ENCODE results near the gene HAPSTR1. TPM values are rescaled to one million over a fixed set of nuclear protein-coding genes. Genes with fewer than 3 reads are reported as not detected.

HAPSTR1 gene
- total RNA-seq, 1 donor = 93.4 TPM

DNA sequence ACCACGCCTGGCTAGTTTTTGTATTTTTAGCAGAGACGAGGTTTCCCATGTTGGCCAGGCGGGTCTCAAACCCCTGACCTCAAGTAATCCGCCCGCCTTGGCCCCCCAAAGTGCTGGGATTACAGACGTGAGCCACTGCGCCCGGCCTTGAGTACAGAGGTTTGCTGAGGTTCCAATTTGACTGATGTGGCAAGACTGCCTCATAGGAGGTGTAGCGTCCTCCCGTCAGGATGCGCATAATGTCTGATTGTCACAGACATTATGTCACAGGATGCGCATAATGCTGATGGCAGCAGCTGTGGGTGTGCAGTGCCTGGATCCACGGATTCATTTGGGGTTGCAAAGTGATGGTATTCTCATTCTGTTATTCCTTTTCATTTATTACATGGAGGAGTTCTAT, 45.2 kb downstream of the HAPSTR1 start:
- no peak overlapping the region for H3K27ac ChIP-seq (ENCODE audit: low read depth, low read length)

DNA sequence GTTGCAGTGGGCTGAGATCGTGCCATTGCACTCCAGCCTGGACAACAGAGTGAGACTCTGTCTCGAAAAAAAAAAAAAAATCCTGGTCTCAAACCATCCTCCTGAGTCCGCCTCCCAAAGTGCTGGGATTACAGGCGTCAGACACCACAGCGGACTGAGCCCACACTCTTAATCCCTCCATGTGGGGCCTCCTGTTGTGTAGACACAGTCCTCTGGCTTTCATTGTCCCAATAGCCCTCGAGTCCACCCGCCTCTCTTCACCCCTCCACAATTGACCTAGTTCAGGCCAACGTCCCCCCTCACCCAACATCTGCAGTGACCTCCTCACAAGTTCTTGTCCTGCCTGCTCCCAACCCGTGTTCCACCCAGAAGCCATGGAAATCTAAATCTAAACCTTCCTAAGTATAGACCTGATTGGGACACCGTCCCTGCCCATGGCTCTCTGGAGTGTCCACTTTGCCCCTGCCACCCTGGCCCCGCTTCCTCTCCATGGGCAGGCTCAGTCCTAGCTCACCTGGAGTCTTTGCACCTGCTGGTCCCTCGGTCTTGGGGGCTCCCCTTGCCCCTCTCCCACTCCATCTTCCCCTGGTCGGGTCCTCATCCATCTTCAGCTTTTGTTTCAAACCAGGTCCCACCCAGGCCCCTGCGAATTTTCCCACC, 46.7 kb downstream of the HAPSTR1 start:
- TF ChIP-seq, protein P1, sequence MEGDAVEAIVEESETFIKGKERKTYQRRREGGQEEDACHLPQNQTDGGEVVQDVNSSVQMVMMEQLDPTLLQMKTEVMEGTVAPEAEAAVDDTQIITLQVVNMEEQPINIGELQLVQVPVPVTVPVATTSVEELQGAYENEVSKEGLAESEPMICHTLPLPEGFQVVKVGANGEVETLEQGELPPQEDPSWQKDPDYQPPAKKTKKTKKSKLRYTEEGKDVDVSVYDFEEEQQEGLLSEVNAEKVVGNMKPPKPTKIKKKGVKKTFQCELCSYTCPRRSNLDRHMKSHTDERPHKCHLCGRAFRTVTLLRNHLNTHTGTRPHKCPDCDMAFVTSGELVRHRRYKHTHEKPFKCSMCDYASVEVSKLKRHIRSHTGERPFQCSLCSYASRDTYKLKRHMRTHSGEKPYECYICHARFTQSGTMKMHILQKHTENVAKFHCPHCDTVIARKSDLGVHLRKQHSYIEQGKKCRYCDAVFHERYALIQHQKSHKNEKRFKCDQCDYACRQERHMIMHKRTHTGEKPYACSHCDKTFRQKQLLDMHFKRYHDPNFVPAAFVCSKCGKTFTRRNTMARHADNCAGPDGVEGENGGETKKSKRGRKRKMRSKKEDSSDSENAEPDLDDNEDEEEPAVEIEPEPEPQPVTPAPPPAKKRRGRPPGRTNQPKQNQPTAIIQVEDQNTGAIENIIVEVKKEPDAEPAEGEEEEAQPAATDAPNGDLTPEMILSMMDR (IDR thresholded peaks at IDR 0.05; ENCODE audit: extremely low read depth, low read depth, low read length) = no peak
- Histone ChIP-seq H3K27me3 (ENCODE audit: insufficient read depth, low read length) (no peaks in the 10 kb centered on the region), H3K79me2 (ENCODE audit: insufficient read depth, low read length) (no peaks in the 10 kb centered on the region), H3K9me3 (ENCODE audit: low read depth, low read length) (no peaks in the 10 kb centered on the region), H3K4me1 (ENCODE audit: insufficient read depth, low read length) (peaks cover 3% of the 10 kb centered on the region), H4K20me1 (ENCODE audit: insufficient read depth, low read length) (peaks cover 11% of the 10 kb centered on the region), H2AFZ (ENCODE audit: low read length) (no peak overlapping the region), H3K36me3 (ENCODE audit: insufficient read depth, low read length) (no peaks in the 10 kb centered on the region), H3K4me2 (ENCODE audit: insufficient read depth, low read length) (no peak overlapping the region), H3K27ac (ENCODE audit: low read depth, low read length) (no peak overlapping the region), H3K4me3 (ENCODE audit: insufficient read depth, low read length) (no peak overlapping the region)
- DNase-seq (ENCODE audit: insufficient read length, low spot score, missing footprints) = no peak

More for the DNA sequence above, 45.2 kb downstream of the HAPSTR1 start:
- peaks cover 11% of the 10 kb centered on the region for H4K20me1 ChIP-seq (ENCODE audit: insufficient read depth, low read length)
- no peak for DNase-seq (ENCODE audit: insufficient read length, low spot score, missing footprints)
- peaks cover 3% of the 10 kb centered on the region for H3K4me1 ChIP-seq (ENCODE audit: insufficient read depth, low read length)
- no peaks in the 10 kb centered on the region for H3K79me2 ChIP-seq (ENCODE audit: insufficient read depth, low read length)
- no peaks in the 10 kb centered on the region for H3K36me3 ChIP-seq (ENCODE audit: insufficient read depth, low read length)
- no peaks in the 10 kb centered on the region for H3K9me3 ChIP-seq (ENCODE audit: low read depth, low read length)
- H3K4me2 ChIP-seq (ENCODE audit: insufficient read depth, low read length) = no peak overlapping the region
- H3K27me3 ChIP-seq (ENCODE audit: insufficient read depth, low read length) = no peaks in the 10 kb centered on the region
- TF ChIP-seq, protein P1 (IDR thresholded peaks at IDR 0.05; ENCODE audit: extremely low read depth, low read depth, low read length) = no peak
- H3K4me3 ChIP-seq (ENCODE audit: insufficient read depth, low read length) = no peak overlapping the region
- H2AFZ ChIP-seq (ENCODE audit: low read length) = no peak overlapping the region

DNA sequence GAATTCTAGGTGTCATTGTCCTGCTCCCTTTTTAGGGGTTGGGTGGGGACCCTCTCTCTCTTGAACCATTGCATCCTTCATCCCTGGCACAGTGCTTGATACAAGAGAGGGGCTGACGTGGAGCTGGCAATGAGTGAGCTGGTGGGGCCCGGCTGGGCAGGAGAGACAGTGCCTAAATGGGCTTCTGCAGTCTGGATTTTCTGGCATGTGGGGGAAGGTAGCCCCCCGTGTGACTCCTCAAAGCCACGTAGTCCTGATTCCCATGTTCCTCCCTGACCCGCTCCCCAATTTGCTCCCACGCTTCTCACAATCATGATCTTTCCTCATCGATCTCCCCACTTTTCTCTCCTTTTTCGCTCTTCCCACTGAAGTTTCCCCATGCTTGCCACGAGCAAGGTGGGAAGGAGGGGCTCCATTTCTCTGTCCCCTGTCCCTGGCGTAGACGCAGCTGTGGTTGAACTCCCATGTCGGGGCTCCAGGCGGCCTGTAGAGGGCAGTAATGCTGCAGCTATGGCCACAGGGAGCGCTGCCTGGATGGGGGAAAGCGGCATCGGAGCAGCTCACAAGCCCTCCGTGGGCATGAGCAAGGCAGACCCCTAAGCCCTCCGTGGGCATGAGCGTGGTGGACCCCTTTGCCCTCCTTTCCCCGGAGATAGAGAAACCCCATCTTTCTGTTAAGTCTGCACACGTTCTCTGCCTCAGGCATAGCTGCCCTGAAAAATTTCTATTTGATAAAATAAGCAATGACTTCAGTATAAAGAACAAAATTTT, 47.5 kb downstream of the HAPSTR1 start:
- TF ChIP-seq, protein P1 (IDR thresholded peaks at IDR 0.05; ENCODE audit: extremely low read depth, low read depth, low read length) = peak; percentile 85
- no peak overlapping the region for H2AFZ ChIP-seq (ENCODE audit: low read length)
- peak overlapping the region; percentile 72 for H3K4me2 ChIP-seq (ENCODE audit: insufficient read depth, low read length)

DNA sequence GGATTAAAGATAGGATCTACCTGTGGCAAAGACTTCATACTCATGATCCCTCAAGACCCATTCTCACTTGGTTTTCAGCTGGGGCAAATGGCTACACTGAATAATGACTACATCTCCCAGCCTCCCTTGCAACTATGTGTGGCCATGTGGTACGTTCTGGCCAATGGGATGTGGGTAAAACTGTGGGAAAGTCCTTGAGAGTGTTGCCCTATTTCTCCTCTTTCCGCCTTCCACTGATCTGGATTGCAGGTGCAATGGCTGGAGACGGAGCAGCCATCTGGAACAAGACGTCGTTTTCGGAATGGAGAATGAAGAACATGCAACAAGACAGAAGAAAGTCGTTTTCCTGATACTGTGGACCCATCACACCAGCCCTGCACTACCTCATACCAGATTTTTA, 48.5 kb downstream of the HAPSTR1 start:
- no peak overlapping the region for H2AFZ ChIP-seq (ENCODE audit: low read length)
- no peaks in the 10 kb centered on the region for H3K79me2 ChIP-seq (ENCODE audit: insufficient read depth, low read length)
- TF ChIP-seq, protein P1 (IDR thresholded peaks at IDR 0.05; ENCODE audit: extremely low read depth, low read depth, low read length) = no peak
- H3K9me3 ChIP-seq (ENCODE audit: low read depth, low read length) = no peaks in the 10 kb centered on the region
- DNase-seq (ENCODE audit: insufficient read length, low spot score, missing footprints) = no peak
- no peaks in the 10 kb centered on the region for H3K27me3 ChIP-seq (ENCODE audit: insufficient read depth, low read length)
- no peak overlapping the region for H3K27ac ChIP-seq (ENCODE audit: low read depth, low read length)
- H3K4me3 ChIP-seq (ENCODE audit: insufficient read depth, low read length) = no peak overlapping the region
- H3K4me2 ChIP-seq (ENCODE audit: insufficient read depth, low read length) = no peak overlapping the region
- H4K20me1 ChIP-seq (ENCODE audit: insufficient read depth, low read length) = peaks cover 11% of the 10 kb centered on the region
- peaks cover 3% of the 10 kb centered on the region for H3K4me1 ChIP-seq (ENCODE audit: insufficient read depth, low read length)
- H3K36me3 ChIP-seq (ENCODE audit: insufficient read depth, low read length) = no peaks in the 10 kb centered on the region

More for the DNA sequence above, 47.5 kb downstream of the HAPSTR1 start:
- H3K27ac ChIP-seq (ENCODE audit: low read depth, low read length) = no peak overlapping the region
- no peaks in the 10 kb centered on the region for H3K27me3 ChIP-seq (ENCODE audit: insufficient read depth, low read length)
- peaks cover 3% of the 10 kb centered on the region for H3K4me1 ChIP-seq (ENCODE audit: insufficient read depth, low read length)
- H3K4me3 ChIP-seq (ENCODE audit: insufficient read depth, low read length) = peak overlapping the region; percentile 43
- peaks cover 11% of the 10 kb centered on the region for H4K20me1 ChIP-seq (ENCODE audit: insufficient read depth, low read length)
- H3K36me3 ChIP-seq (ENCODE audit: insufficient read depth, low read length) = no peaks in the 10 kb centered on the region
- H3K79me2 ChIP-seq (ENCODE audit: insufficient read depth, low read length) = no peaks in the 10 kb centered on the region
- DNase-seq (ENCODE audit: insufficient read length, low spot score, missing footprints) = peak; percentile 93
- H3K9me3 ChIP-seq (ENCODE audit: low read depth, low read length) = no peaks in the 10 kb centered on the region
